Endodermal cell (in vitro differentiated cells): ENCODE results near the gene QSOX1. TPM values are rescaled to one million over a fixed set of nuclear protein-coding genes. Genes with fewer than 3 reads are reported as not detected.

Experiments
- DNase-seq: peaks from one replicate; pipeline ENCODE4 v3.0.0-alpha.2; 2017
- H3K27ac ChIP-seq: 2 replicates; pipeline ENCODE4 v1.5.1; 2013; ENCODE audit warnings: mild to moderate bottlenecking, low read depth, low read length, moderate library complexity
- H3K27me3 ChIP-seq: 2 replicates; pipeline ENCODE4 v1.6.1; 2013; ENCODE audit warnings: mild to moderate bottlenecking, low read length, moderate library complexity; ENCODE audit not compliant: insufficient read depth, control insufficient read depth, poor library complexity, severe bottlenecking
- H3K36me3 ChIP-seq: 2 replicates; pipeline ENCODE4 v1.7.0; 2013; ENCODE audit warnings: mild to moderate bottlenecking, low read length, moderate library complexity; ENCODE audit not compliant: control insufficient read depth, insufficient read depth
- H3K4me1 ChIP-seq: one replicate; pipeline ENCODE4 v1.7.0; 2013; ENCODE audit warnings: low read length; ENCODE audit not compliant: control insufficient read depth, insufficient read depth
- H3K4me3 ChIP-seq: 2 replicates; pipeline ENCODE4 v1.5.1; 2013; ENCODE audit warnings: mild to moderate bottlenecking, low read length, moderate library complexity
- H3K9ac ChIP-seq: 2 replicates; pipeline ENCODE4 v1.6.1; 2013; ENCODE audit warnings: mild to moderate bottlenecking, low read length, moderate library complexity; ENCODE audit not compliant: poor library complexity, severe bottlenecking; ENCODE audit errors: extremely low read depth
- H3K9me3 ChIP-seq: 2 replicates; pipeline ENCODE4 v1.6.1; 2013; ENCODE audit warnings: mild to moderate bottlenecking, low read length, moderate library complexity; ENCODE audit not compliant: control insufficient read depth
- H3K27ac Mint-ChIP-seq: 2 replicates; pipeline ENCODE4 v1.8.0; 2020; ENCODE audit warnings: mixed read lengths
- H3K27me3 Mint-ChIP-seq: 2 replicates; pipeline ENCODE4 v1.8.0; 2021; ENCODE audit warnings: mild to moderate bottlenecking, mixed read lengths; ENCODE audit not compliant: insufficient read depth
- H3K36me3 Mint-ChIP-seq: 2 replicates; pipeline ENCODE4 v1.8.0; 2020; ENCODE audit warnings: low read depth, mixed read lengths
- H3K4me1 Mint-ChIP-seq: 2 replicates; pipeline ENCODE4 v1.8.0; 2020; ENCODE audit warnings: mixed read lengths
- H3K4me3 Mint-ChIP-seq: 2 replicates; pipeline ENCODE4 v1.8.0; 2020; ENCODE audit warnings: mild to moderate bottlenecking, moderate library complexity, mixed read lengths
- H3K9me3 Mint-ChIP-seq: 2 replicates; pipeline ENCODE4 v1.8.0; 2020; ENCODE audit warnings: mild to moderate bottlenecking, mixed read lengths
- WGBS, 2 experiments: methylation state at CpG; one replicate each; pipeline versions ENCODE4 v1.1.5 to v1.1.7; 2013; ENCODE audit warnings: missing lambda C conversion rate in 2 of 2, mixed read lengths in 1 of 2; ENCODE audit not compliant: insufficient coverage in 1 of 2, insufficient read length in 1 of 2; 5-methylcytosine and 5-hydroxymethylcytosine counted together
- total RNA-seq, 2 donors: library from RNA; stranded (reverse); fragmentation: NEBNext Ultra II Directional in 1 of 2; extraction: Animal tissue kit (Norgen Biotek cat#: 25700) in 1 of 2; gene quantifications; 2 replicates in 1 of 2; 3 replicates in 1 of 2; pipeline ENCODE4 v1.2.1, GENCODE V29; 2021
- TF ChIP-seq, protein P1 (sequence below): fragments of 200-600 bp; sonication (generic); conservative IDR thresholded peaks from 2 replicates; pipeline ENCODE4 v1.5.0; 2021; ENCODE audit warnings: antibody characterized with exemption, mild to moderate bottlenecking

The QSOX1 gene
- total RNA-seq, 2 donors from 2014 or later: 77.9 to 116 TPM

DNA sequence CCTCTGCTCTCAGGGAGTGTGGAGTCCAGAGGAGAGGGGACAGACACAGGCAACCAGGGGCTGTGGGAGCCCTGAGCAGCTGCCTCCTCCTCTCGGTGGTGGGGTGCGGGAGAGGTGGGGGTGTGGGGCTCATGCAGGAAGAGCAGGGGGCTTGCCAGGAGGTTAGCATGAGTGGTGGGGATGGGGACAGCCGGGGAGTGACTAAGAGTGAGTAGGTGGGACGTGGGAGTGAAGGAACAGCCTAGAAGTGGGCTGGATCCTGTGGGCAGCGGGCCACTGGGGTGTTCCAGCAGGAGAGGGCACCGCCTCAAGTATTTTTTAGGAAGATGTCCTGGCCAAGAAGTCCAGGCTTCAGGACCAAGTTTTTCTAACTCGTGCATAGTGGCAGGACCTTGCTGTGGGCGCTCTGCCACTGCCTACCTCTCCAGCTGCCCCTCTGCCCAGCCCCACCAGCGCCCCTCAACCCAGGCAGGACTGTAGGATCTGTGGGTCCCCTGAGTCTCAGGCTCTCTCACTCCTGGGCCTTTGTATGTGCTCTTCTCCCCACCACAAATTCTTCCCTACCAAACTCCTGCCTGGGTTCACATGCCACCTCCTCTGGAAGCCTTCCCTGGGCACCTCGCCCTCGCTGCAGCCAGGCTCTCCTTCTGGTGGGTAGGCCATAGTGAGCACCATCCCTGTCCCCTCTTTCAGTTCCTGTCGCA is 56.6 kb downstream of the QSOX1 start:
- H3K9me3 Mint-ChIP-seq: no peaks in the 10 kb centered on the region
- H3K27ac Mint-ChIP-seq: no peak overlapping the region
- H3K27me3 Mint-ChIP-seq: peaks cover 26% of the 10 kb centered on the region
- no peaks in the 10 kb centered on the region for H3K36me3 Mint-ChIP-seq
- no peaks in the 10 kb centered on the region for H3K4me1 ChIP-seq
- peaks cover 2% of the 10 kb centered on the region for H3K4me1 Mint-ChIP-seq
- peaks cover 6% of the 10 kb centered on the region for H3K27me3 ChIP-seq
- no peak overlapping the region for H3K4me3 Mint-ChIP-seq
- H3K9me3 ChIP-seq: no peaks in the 10 kb centered on the region
- no peak overlapping the region for H3K9ac ChIP-seq
- H3K27ac ChIP-seq: no peak overlapping the region
- H3K36me3 ChIP-seq: no peaks in the 10 kb centered on the region
- TF ChIP-seq, protein P1, sequence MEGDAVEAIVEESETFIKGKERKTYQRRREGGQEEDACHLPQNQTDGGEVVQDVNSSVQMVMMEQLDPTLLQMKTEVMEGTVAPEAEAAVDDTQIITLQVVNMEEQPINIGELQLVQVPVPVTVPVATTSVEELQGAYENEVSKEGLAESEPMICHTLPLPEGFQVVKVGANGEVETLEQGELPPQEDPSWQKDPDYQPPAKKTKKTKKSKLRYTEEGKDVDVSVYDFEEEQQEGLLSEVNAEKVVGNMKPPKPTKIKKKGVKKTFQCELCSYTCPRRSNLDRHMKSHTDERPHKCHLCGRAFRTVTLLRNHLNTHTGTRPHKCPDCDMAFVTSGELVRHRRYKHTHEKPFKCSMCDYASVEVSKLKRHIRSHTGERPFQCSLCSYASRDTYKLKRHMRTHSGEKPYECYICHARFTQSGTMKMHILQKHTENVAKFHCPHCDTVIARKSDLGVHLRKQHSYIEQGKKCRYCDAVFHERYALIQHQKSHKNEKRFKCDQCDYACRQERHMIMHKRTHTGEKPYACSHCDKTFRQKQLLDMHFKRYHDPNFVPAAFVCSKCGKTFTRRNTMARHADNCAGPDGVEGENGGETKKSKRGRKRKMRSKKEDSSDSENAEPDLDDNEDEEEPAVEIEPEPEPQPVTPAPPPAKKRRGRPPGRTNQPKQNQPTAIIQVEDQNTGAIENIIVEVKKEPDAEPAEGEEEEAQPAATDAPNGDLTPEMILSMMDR: no peak
- H3K4me3 ChIP-seq: no peak overlapping the region
- 92 to 97% methylated on average over 8 to 12 of the region's 12 CpGs for WGBS, 2 experiments
- DNase-seq: no peak

DNA sequence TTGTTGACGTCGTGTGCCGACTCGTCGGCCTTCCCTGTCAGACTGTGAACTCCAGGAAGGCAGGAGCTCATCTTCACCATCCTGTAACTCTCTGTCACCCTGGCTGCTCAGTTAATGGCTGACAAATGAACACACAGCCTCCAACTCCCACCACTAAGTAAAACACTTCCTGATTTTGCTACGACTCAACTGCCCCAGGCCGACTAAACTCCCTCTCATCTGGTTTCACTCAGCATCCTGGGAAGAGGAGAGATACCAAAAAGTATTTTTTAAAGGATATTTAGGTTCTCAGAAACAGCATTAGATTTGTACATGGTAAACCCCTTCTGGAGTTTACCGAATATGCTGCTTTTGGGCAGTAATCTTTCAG is 57.2 kb downstream of the QSOX1 start:
- no peaks in the 10 kb centered on the region for H3K4me1 ChIP-seq
- H3K9ac ChIP-seq: no peak overlapping the region
- H3K27me3 Mint-ChIP-seq: peaks cover 26% of the 10 kb centered on the region
- no peaks in the 10 kb centered on the region for H3K36me3 ChIP-seq
- peaks cover 6% of the 10 kb centered on the region for H3K27me3 ChIP-seq
- H3K27ac Mint-ChIP-seq: no peak overlapping the region
- WGBS, 2 experiments: 89 to 91% methylated on average over 6 to 8 of the region's 8 CpGs
- no peaks in the 10 kb centered on the region for H3K36me3 Mint-ChIP-seq
- H3K9me3 ChIP-seq: no peaks in the 10 kb centered on the region
- H3K4me3 Mint-ChIP-seq: no peak overlapping the region
- H3K9me3 Mint-ChIP-seq: no peaks in the 10 kb centered on the region
- no peak overlapping the region for H3K4me3 ChIP-seq
- H3K4me1 Mint-ChIP-seq: peaks cover 2% of the 10 kb centered on the region
- H3K27ac ChIP-seq: no peak overlapping the region
- TF ChIP-seq, protein P1: no peak
- DNase-seq: no peak

DNA sequence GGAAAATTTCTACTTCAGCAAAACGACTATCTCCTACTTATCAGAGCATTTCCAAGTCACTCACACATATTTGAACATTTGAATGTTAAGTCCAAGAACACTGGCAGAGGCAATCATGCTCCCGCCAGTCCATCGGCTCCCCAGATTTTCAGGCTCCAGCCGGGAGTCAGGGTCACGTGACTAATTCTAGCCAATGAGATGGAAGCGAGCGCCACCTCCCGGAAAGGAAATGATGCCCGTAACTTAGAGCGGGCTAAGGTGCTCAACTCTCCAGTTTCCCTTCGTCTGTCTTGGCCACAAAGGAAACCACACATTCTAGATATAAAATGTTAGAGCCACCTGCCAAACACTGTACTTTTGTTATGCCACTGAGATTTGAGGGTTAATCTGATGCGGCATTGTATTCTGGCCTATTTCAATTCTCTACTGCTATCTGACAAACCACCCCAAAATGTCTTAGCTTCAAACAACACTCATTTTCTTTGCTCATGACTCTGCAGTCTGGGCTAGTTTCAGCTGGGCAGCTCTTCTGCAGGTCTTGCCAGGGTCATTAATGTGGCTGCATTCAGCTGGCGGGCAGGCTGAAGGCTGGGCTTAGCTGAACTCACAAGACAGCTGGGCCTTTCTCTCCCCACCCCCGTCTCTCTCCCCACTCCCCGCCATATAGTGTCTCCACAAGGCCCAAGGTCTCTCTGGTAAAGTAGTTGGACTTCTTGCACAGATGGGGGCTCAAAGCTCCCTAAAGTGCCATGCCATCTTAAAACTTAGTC is 58.9 kb downstream of the QSOX1 start:
- TF ChIP-seq, protein P1: peak; percentile 22
- H3K4me1 Mint-ChIP-seq: peaks cover 2% of the 10 kb centered on the region
- no peaks in the 10 kb centered on the region for H3K9me3 ChIP-seq
- H3K36me3 Mint-ChIP-seq: no peaks in the 10 kb centered on the region
- no peaks in the 10 kb centered on the region for H3K36me3 ChIP-seq
- H3K27ac Mint-ChIP-seq: no peak overlapping the region
- no peaks in the 10 kb centered on the region for H3K27me3 ChIP-seq
- H3K4me1 ChIP-seq: no peaks in the 10 kb centered on the region
- peak; percentile 84 for DNase-seq
- peak overlapping the region; percentile 18 for H3K4me3 Mint-ChIP-seq
- H3K27ac ChIP-seq: no peak overlapping the region
- no peaks in the 10 kb centered on the region for H3K9me3 Mint-ChIP-seq
- H3K9ac ChIP-seq: no peak overlapping the region
- H3K4me3 ChIP-seq: no peak overlapping the region
- H3K27me3 Mint-ChIP-seq: peaks cover 20% of the 10 kb centered on the region
- WGBS, 2 experiments: 85 to 91% methylated on average over 12 to 15 of the region's 15 CpGs
